COLO829 (cell line): ENCODE measurements around the gene NSG2.

ENCODE experiments used
- DNase-seq: peaks from one replicate; pipeline ENCODE4 v3.0.0; 2012; ENCODE audit warnings: low spot score

The NSG2 gene

DNA sequence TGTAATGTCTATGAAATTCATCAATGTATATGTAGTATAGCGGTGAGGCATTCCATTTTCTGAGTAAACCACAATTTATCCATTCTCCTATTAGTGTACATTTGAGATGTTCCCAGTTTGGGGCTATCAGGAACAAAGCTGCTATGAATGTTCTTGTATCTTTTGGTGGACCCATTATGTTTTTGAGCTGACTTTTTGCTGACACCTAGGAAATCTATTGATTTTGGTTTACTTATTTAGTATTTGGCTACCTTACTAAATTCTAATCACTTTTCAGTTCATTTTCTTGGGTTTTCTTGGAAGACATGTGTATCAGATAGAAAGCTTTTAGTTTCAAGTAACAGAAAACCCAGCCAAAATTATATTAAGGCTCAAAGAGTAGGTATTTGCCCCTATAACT, 13.7 kb downstream of the NSG2 start:
- DNase-seq: no peak

DNA sequence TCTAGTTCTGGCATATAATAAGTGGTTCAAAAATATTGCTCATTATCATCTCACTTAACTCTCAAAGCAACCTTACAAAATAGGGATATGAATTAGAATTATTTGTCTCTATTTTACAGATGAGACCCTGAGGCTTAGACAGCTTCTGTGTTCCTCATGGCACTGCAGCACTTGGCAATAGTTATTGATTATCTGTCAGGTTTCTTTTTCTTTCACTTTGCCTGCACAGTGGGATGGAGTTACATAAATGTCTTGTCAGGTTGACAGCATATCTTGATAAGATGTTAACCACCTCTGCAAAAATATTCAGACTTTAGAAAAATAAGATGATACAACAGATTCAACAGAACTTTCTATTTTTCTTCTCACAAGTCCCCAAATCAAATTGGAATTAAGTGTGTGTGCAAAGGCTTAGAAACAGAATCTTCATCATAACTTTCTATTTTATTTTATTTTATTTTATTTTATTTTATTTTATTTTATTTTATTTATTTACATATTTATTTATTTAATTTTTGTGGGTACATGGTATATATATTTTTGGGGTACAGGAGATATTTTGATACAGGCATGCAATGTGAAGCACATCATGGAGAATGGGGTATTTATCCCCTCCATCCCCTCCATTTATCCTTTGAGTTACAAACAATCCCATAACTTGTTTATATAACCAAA, 17.7 kb downstream of the NSG2 start:
- no peak for DNase-seq

DNA sequence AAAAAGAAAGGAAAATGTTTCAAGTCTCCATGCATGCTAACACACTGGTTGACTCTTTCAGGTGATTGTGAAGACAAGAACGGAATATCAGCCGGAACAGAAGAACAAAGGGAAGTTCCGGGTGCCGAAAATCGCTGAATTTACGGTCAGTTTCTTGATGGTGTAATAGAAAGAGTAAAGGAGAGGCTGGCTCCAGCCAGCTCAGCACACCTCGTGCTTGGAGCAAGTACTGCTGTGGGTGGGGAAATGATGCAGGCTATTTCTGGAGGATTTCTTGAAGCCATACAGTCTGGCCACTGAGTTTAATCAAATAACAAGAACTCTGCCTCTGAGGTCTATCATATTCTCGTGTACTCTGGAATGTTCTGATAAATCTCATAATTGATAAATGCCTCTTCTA, 18.7 kb downstream of the NSG2 start:
- DNase-seq: no peak

DNA sequence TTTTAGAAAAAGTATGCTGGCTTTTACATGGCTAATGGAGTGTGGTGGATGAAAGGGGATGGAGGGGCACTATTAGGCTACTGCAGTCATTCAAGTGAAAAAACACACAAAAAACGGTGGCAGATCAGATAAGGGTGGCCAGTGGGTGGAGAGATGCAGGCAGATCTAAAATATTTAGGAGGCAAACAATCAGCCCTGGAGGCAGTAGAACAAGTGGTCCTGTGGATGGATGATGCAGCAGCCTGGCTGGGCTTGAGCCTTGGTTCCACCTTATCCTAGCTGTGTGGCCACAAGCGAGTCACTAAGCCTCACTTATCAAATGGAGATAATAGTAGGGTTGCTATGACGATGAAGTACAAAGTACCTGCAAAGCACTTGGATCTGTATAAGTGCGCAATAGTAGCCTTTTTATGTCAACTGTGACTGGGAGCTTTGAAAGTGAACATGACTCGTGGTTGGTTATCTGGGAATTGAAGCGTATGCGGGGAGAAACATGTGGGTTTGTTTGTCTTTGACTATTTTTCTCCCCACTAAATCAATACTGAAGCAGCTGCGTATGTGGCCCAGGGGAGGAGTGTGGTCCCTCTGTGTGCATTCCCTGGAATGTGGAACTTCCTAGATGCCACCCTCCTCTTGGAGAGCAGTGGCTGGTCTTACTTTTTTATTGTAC, 20.2 kb downstream of the NSG2 start:
- DNase-seq: no peak

DNA sequence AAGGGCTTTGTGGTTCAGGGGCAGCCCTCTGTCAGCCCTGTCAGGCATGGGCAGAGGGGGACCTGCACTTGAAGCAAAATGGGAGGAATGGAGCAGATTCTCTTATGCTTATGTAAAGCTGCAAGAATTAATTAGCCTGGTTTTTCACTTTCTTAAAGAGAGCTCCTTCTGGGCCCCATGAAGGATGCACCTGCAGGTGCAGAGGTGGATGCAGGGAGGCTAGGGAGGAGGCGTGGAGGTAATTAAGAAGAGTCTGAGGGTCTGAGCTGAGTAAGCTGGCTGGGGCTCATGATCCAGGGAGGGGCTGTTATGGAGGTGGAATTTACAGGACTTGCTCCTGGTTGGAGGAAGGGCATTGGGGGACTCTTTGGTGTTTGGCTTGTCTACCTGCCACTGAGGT, 22.0 kb downstream of the NSG2 start:
- DNase-seq: no peak

DNA sequence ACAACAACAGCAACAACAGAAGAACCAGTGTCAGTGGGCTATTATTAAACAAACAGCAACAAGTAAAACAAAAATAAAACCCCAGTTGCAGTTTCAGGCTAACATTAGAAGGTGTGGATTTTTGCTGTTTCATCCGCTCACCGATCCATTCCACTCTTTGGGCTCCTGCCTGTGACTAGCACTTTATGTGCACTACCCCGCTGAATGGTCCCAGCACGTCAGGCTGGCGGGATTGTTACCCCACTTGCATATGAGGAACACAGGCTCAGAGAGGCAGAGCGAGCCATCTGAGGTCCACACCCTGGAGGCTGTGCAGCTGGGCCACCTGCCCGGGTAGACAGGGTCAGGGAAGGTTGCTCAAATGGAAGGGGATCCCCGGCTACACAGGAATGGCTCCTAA, 26.0 kb downstream of the NSG2 start:
- DNase-seq: no peak

DNA sequence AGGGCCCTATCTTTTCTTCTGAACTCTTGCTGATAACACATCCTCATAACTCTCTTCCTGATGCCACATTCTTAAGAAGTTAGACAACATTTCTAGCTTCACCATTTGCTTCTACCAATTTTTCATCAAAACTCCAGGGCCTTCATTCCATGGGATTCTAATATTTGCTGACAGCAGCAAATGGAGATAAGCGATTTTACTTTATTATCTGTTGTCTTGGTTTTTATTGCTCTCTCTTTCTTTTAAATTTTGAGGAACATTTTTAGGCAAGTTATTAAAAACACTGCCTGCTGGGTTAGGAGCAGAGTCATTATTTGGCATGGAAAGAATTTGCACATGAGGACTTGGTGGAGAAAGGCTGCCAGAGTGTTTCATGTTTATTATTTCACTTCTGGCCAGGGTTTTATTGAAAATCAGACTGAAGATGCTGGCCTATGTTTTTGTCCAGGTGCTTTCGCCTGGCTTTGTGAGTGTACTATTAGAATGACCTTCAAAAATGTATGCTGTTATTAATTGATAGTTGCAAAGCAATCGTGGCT, 27.7 kb downstream of the NSG2 start:
- DNase-seq: no peak

DNA sequence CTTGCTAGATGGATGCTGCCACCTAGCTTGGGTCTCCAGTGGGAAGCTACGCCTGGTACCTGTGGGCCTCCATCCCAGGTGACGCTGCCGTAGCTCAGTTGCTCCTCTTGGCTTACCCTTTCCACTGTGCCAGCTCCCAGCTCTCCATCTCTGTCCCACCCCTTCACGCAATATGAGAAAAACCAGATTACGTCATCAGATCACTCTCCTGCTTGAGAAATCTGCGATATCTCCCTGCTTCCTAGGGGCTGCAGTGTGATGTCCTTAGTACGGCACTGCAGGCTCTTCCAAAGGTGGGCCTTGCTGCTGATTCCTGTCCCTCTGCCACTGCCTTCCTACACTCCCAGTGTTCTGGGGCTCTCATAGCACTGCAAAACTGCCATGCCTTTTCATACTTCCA, 28.9 kb downstream of the NSG2 start:
- DNase-seq: no peak

DNA sequence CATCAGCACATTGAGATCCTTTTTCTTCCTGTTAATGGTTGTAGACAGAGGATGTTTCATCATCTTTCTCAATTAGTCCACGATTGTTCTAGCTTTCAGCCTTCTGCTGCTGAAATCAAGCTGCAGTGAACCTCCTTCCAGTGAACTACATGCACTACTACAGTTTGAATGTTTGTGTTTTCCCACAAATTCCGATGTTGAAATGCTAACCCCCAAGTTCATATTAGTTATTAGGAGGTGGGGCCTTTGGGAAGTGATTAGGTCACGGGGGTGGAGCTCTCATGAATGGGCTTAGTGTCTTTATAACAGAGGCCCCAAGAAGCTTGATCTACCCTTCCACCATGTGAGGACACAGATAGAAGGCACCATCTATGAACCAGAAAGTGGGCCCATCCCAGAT, 32.9 kb downstream of the NSG2 start:
- DNase-seq: no peak

DNA sequence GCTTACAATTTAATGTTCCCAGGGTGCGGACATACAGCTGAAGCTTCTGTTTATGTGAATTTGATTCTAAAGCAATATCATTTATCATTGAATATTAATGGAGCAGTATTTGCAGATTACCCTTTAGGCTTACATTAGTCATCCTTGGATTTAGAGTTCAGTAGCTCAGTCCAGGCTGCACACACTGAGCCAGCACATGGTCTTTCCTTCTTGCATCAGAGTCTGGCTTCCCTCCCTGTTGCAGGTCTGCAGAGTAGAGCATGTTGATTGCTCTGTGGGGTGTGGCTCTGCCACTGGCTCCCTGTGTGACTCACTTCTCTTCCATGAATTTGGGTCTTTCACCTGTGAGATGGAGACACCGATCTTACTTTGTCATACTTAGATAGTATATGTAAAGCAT, 36.8 kb downstream of the NSG2 start:
- DNase-seq: no peak

DNA sequence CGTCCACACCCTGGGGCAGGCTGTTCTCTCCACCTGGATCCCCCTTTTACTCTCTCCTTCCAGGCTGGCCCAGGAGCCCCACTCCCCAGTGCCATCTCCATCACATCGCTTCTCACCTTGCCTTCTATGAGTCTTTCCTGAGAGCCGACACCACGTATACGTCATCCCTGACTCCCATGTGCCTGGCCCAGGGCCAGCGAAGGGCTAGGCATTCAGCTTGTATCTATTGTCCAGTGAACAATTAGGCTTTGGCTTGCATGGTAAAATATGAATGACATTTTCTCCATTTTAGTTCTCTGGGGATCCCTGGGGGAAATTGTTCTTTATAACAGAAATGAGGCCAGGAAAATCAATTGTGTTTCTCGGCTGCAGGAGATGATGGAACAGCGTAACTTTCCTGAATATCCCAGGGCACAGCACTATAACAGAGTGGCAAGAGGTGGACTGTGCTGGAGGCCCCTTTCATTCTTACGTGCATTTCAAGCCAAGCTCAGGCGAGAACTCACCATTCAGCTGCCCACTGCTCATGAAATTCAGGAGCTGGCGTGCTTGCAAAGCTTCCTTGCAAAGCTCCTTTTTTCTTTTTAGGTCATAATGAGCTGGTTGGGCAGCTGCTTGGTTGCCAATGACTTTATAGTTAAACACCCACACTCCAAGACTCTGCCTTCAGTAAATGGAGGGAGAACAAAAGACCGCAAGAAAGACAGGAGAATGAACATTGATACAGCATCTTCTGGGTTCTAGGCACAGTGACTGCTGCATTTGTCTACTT, 37.7 kb downstream of the NSG2 start:
- DNase-seq: no peak

DNA sequence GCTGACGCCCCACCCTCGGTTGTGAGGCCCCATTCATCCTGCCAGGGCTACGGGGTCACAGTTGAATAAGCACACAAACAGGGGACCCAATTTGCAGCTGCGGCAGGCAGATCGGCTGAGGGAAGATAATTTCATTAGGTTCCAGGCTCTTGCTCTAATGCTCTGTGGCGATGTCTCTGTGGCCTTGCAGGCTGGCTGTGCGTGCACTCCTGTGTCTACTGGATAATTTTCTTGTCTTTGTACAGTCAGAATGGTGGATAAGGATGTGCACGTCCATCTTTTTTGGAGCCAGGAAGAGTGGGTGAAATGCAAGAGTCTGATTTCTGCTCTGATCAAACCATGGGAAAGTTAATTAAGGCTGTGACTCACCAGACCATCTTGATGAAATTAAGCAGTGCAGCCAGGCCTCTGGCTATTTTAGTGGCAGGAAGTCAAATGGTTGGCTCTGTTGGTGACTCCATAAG, 39.2 kb downstream of the NSG2 start:
- no peak for DNase-seq

DNA sequence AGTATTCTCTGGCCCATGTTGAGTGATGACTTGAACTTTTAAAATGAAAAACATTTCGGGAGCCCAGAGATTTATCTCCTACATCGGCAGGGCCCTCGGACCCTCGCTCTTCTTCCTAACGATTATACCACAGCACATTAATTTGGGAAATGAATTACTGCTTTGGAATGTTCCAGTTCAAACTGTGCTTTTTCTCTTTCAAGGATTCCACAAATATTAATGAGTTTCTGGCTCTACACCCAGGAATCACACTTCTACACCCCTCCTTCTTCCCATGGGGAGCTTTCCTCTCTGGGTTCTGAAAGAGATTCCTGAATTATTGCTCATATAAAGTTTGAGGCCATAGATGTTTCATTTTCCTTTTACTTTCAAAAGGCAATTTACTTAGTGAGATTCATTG, 41.2 kb downstream of the NSG2 start:
- no peak for DNase-seq

DNA sequence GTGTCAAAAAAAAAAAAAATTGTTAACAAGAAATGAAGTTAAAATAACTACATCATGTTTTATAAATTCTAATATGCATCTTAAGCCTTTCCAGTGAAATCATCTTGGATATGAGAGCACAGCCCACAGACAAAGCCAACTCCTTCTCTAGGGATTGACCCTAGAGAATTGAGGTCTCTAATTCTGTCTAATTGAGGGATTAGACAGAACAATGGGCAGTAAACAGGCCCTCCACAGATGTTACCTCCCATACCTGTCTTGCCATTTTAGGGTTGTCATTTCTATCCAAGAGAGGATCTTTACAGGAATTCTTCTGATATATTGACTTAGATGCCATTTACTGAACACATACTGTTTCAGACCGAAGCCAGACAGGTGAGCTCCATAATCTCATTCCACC, 42.3 kb downstream of the NSG2 start:
- no peak for DNase-seq

DNA sequence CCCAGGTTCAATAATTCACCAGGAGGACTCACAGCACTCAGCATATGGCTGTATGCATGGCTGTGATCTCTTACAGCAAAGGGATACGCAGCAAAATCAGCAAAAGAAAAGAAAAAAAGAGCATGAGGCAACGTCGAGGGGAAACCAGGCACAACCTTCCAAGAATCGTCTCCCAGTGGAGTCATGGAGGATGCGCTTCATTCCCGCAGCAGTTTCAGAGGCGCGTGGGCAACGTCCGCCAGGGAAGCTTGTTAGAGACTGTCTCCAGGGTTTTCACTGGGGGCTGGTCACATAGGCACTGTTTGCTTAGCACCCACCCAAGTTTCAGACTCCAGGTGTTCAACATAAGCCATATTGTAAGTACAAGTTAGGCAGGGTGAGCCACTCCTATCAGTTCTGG, 44.6 kb downstream of the NSG2 start:
- no peak for DNase-seq

DNA sequence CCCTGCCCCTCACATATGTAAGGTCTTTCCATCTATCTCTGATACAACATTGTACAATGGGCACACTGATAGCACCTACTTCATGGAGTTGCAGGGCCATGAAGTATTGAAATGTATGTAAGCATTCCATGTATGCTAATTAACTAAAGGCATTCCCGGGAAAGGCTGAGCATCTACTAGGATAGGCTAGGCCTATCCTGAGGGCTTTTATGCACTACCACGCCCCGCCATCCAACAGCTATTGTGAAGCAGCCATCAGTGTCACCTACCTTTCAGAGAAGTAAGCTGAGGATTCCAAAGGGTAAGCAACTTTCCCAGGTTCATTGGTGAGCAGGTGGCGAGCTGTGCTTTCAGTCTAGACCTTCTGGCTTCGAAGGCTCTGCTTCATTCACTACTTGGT, 47.6 kb downstream of the NSG2 start:
- DNase-seq: no peak

DNA sequence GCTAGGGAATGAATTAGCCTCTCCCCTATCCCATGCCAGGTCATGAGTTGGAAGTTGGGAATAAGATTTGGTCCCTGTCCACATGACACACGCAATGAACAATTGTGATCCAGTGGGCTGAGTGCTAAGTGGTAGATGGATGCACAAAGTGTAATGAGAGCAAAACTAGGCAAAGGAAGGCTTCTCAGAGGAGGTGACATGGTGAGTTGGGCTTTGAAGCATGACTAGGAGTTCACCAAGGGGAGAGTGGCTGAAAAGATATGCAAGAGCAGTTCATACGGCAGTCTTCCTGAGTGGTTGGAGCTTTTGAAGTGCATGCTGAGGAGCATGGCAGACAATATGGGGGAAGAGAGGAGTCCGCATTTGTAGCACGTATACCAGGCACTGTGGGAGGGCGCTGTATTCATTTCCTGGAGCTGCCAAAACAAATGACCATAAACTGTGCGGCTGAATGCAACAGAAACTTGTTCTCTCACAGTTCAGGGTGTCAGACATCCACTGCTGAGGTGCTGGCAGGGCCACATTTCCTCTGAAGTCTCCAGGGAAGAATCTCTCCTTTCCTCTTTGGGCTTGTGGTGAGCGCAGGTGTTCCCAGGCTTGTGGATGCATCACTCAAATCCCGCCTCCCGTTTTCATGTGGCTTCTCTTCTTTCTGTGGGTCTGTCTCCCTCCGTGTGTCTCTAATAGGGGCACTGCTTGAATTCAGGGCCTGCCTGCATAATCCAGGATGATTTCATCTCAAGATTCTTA, 49.5 kb downstream of the NSG2 start:
- no peak for DNase-seq

DNA sequence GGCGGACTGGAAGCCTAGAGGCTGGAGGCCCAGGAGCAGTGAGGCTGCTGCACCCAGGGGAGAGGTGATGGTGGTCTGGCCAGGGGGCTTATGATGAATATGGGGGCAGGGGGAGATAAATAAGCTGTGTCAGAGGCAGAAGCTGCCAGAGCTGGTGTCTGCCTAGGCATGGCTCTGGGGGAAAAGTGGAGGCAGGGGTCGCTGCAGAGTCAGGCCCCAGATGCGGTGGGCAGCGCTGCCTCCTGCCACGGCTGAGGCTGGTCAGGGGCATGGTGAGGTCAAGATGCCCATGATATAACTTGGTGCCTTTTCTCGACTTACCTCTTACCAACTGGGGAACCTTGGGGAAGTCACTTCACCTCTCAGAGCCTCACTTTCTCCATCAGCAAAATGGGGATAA, 51.1 kb downstream of the NSG2 start:
- no peak for DNase-seq

DNA sequence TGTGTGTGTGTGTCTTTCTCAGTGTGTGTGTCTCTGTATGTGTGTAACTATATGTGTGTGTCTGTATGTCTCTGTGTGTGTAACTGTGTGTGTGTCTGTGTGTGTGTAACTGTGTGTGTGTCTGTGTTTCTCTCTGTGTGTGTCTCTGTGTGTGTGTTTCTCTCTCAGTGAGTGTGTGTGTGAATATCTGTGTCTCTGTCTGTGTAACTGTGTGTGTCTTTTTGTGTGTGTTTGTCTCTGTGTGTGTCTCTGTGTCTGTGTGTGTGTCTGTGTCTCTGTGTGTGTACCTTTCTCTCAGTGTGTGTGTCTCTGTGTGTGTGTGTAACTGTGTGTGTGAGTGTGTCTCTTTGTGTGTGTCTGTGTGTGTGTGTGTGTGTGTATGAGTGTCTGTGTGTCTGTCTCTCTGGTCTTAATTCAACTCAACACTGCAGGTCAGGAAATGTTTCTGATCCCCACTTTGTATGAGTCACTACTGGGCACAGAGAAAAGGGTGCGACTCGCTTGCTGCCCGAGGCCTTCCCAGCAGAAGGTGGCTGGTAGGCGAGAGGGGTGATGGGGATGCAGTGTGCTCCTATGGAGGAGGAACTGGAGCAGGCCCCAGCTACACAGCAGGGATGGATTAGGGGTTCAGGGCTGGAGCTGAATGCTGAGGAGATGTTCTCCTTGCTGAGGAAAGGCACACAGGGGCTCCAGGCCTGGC, 52.1 kb downstream of the NSG2 start:
- no peak for DNase-seq

DNA sequence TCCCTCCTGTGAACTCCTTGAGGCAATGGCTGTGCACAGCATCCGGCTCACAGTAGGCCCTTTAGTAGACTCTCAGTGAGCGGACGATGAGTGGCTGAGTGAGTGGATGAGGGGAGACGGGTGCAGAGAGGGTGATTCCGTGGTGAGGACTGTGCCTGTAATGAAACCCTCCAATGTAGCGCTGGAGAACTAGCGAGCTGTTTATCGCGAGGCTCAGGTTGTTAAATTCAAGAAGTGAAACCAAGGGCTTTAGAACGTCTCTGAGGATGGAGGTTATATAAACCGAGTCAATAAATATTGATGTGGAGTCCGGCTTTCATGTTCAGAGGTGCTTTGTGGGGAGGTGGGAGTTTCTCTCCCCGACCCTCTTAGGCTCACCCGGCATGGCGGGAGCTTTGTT, 53.2 kb downstream of the NSG2 start:
- DNase-seq: no peak

DNA sequence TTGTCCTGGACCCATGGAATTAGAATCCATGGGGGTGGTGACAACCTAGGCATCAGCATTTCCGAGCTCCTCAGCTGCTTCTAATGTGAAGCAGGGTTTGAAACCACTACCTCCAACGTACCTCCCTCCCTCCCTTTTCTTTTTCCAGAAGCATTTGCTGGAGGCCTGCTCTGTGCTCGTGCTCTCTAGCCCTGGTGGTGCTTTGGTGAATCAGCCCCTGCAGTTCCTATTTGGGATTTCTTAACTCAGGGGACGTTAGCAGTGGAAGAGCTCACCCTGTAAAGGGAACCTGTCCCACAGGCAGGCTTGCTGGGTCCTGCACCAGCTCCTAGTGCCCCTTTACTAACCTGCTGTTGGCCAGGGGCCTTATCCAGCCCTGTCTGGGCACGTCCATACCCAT, 55.0 kb downstream of the NSG2 start:
- DNase-seq: no peak
